ENCODE data around the gene SH2D3A.
A peak's percentile ranks its signal among the peaks of the same experiment; 100 is the strongest.
"Not testable (repeated sequence)": the region's sequence is repeated elsewhere in the genome, so short reads cannot be mapped to it uniquely, and the experiment has no call there.

Gene SH2D3A

GRCh38 chr19:6754136-6754535 is 13.1 kb downstream of the SH2D3A start:
- no peak for DNase-seq

GRCh38 chr19:6753178-6754031 is 13.8 kb downstream of the SH2D3A start:
- DNase-seq: peak; percentile 73

- no peak for DNase-seq
These were observed 14.7 kb downstream of the SH2D3A start for GRCh38 chr19:6752256-6753177.

- no peak for DNase-seq
These were observed 16.0 kb downstream of the SH2D3A start for GRCh38 chr19:6751189-6751588.

GRCh38 chr19:6750062-6750461 is 17.2 kb downstream of the SH2D3A start:
- DNase-seq: no peak

- DNase-seq: not testable (repeated sequence)
These were observed 18.7 kb downstream of the SH2D3A start for GRCh38 chr19:6748543-6748942.

- no peak for DNase-seq
These were observed 21.3 kb downstream of the SH2D3A start for GRCh38 chr19:6745965-6746364.

GRCh38 chr19:6744381-6745301 is 22.6 kb downstream of the SH2D3A start:
- DNase-seq: no peak

- no peak for DNase-seq
These were observed 23.4 kb downstream of the SH2D3A start for GRCh38 chr19:6743714-6744380.

- DNase-seq: no peak
These were observed 24.2 kb downstream of the SH2D3A start for GRCh38 chr19:6743066-6743465.

- no peak for DNase-seq
These were observed 26.5 kb downstream of the SH2D3A start for GRCh38 chr19:6740589-6741343.

- no peak for DNase-seq
These were observed 27.2 kb downstream of the SH2D3A start for GRCh38 chr19:6739883-6740588.

- peak; percentile 73 for DNase-seq
These were observed 27.8 kb downstream of the SH2D3A start, which contains the start of gene TRIP10 for GRCh38 chr19:6739390-6739882. TRIP10 (plus strand) TSS chr19:6739680; CDS start chr19:6739762, 82 bp downstream.

- DNase-seq: no peak
These were observed 28.3 kb downstream of the SH2D3A start for GRCh38 chr19:6738787-6739389.

- peak; percentile 67 for DNase-seq
These were observed 29.1 kb downstream of the SH2D3A start for GRCh38 chr19:6737873-6738786.

- peak; percentile 97 for DNase-seq
These were observed 29.9 kb downstream of the SH2D3A start, which contains the start of gene GPR108 for GRCh38 chr19:6737284-6737872. GPR108 (minus strand) TSS chr19:6737580; CDS start chr19:6737576, 4 bp downstream.

GRCh38 chr19:6736917-6737283 is 30.3 kb downstream of the SH2D3A start:
- no peak for DNase-seq

Measured in activated T-cell treated with anti-CD3 and anti-CD28 coated beads for 4 hours (primary cell).